Esophagus muscularis mucosa (tissue), 4 donors: ENCODE results near the gene RNF5. TPM values are rescaled to one million over a fixed set of nuclear protein-coding genes. Genes with fewer than 3 reads are reported as not detected.
"Not testable (repeated sequence)": the region's sequence is repeated elsewhere in the genome, so short reads cannot be mapped to it uniquely, and the experiment has no call there.

Source experiments
- DNase-seq: peaks from one replicate; pipeline ENCODE4 v3.0.0-alpha.2; 2017; ENCODE audit errors: extremely low spot score
- H3K27ac ChIP-seq, 4 donors: fragments of 200-600 bp; sonication (generic); replicated peaks in 1 of 4; 1 replicate in 3 of 4; 2 replicates in 1 of 4; pipeline ENCODE4 v1.5.1; 2016 to 2019; ENCODE audit warnings: mild to moderate bottlenecking in 1 of 4
- H3K27me3 ChIP-seq, 4 donors: fragments of 200-600 bp; sonication (generic); one replicate each; pipeline versions ENCODE4 v1.5.1 to v1.6.0; 2016 to 2019
- H3K36me3 ChIP-seq, 4 donors: fragments of 200-600 bp; sonication (generic); one replicate each; pipeline ENCODE4 v1.5.1; 2016 to 2019
- H3K4me1 ChIP-seq, 4 donors: fragments of 200-600 bp; sonication (generic); one replicate each; pipeline ENCODE4 v1.5.1; 2016 to 2019
- H3K4me3 ChIP-seq, 4 donors: fragments of 200-600 bp; sonication (generic); 1 replicate in 2 of 4; 2 replicates in 2 of 4; pipeline ENCODE4 v1.5.1; 2016 to 2019; ENCODE audit warnings: mild to moderate bottlenecking in 4 of 4, moderate library complexity in 1 of 4
- H3K9me3 ChIP-seq, 4 donors: fragments of 200-600 bp; sonication (generic); 1 replicate in 3 of 4; 2 replicates in 1 of 4; pipeline ENCODE4 v1.5.1; 2016 to 2019
- CTCF ChIP-seq, 3 experiments: fragments of 200-600 bp in 2 of 3; fragments of 450-650 bp in 1 of 3; sonication (generic) in 2 of 3; IDR thresholded peaks; one replicate each; pipeline ENCODE4 v1.5.1; 2017 to 2019; ENCODE audit warnings: antibody characterized with exemption in 3 of 3, mild to moderate bottlenecking in 2 of 3, moderate library complexity in 1 of 3
- EP300 ChIP-seq: sonication (generic); formaldehyde crosslinking; IDR thresholded peaks from one replicate; pipeline ENCODE4 v1.6.1; 2017; ENCODE audit warnings: antibody characterized with exemption
- POLR2A ChIP-seq: fragments of 450-650 bp; IDR thresholded peaks from one replicate; pipeline ENCODE4 v1.6.1; 2017; ENCODE audit warnings: antibody characterized with exemption, moderate library complexity, mild to moderate bottlenecking, low read depth
- POLR2AphosphoS5 ChIP-seq, 2 donors: sonication (generic); formaldehyde crosslinking; IDR thresholded peaks; one replicate each; pipeline ENCODE4 v1.6.1; 2017; ENCODE audit warnings: antibody characterized with exemption in 2 of 2
- WGBS: methylation state at CpG from one replicate; pipeline ENCODE4 v1.1.5; 2018; 5-methylcytosine and 5-hydroxymethylcytosine counted together
- intact Hi-C: fragments of 100-400 bp; cut with DNase I; formaldehyde crosslinking; loops from one replicate; pipeline ENCODE4 v1.15.1; 2023
- total RNA-seq, 4 donors: library from RNA; depleted of rRNA; stranded (reverse); fragments of >200 nt; gene quantifications; one replicate each; pipeline versions ENCODE4 v1.1.0 to v1.2.1, GENCODE V29; 2016

RNF5 gene
- total RNA-seq, 4 donors from 2014 or later: 76.2 to 91.4 (median 88.5) TPM

- H3K9me3 ChIP-seq: no peaks in the 10 kb centered on the region
- no peak for DNase-seq
- peak overlapping the region; percentile 90 to 99 (median 98) for H3K27ac ChIP-seq
- H3K27me3 ChIP-seq: no peaks in the 10 kb centered on the region
- TF ChIP-seq CTCF (IDR thresholded peaks at IDR 0.05) (no peak), POLR2AphosphoS5 (IDR thresholded peaks at IDR 0.05) (no peak), EP300 (no peak), POLR2A (no peak)
- H3K36me3 ChIP-seq: peaks cover 10 to 13% (median 11%) of the 10 kb centered on the region in 4 donors
- H3K4me1 ChIP-seq: peaks cover 65 to 78% (median 72%) of the 10 kb centered on the region in 4 donors
- peak overlapping the region; percentile 30 to 92 (median 52) for H3K4me3 ChIP-seq
- intact Hi-C loops: no loop called here
- WGBS: 79% methylated on average over 14 of the region's 15 CpGs
Measured at GRCh38 chr6:32191696-32192607, 13.7 kb downstream of the RNF5 start.

GRCh38 chr6:32192608-32193039 is 14.4 kb downstream of the RNF5 start, which contains the start of gene GPSM3:
Gene GPSM3 (minus strand): TSS chr6:32192643. CDS start chr6:32192513, 130 bp downstream.
- Histone ChIP-seq H3K9me3 (no peaks in the 10 kb centered on the region), H3K36me3 (peaks cover 3 to 8% (median 5%) of the 10 kb centered on the region in 4 donors), H3K4me1 (peaks cover 63 to 78% (median 70%) of the 10 kb centered on the region in 4 donors), H3K27ac (peak within 1 kb of the TSS; percentile 90 to 99 (median 98)), H3K4me3 (peak within 1 kb of the TSS; percentile 30 to 92 (median 52)), H3K27me3 (no peaks in the 10 kb centered on the region)
- DNase-seq: no peak
- intact Hi-C loops: no loop called here
- no peak for TF ChIP-seq CTCF (IDR thresholded peaks at IDR 0.05)
- no peak for TF ChIP-seq EP300
- TF ChIP-seq POLR2A: no peak
- TF ChIP-seq POLR2AphosphoS5 (IDR thresholded peaks at IDR 0.05): peak in 1 of 2 donors; percentile 42
- 44% methylated on average over 3 of the region's 5 CpGs for WGBS

GRCh38 chr6:32193096-32193495 is 14.9 kb downstream of the RNF5 start:
- intact Hi-C loops, DNase-seq, H3K27me3 ChIP-seq, H3K36me3 ChIP-seq, H3K9me3 ChIP-seq: not testable (repeated sequence)
- peak overlapping the region; percentile 90 to 99 (median 98) for H3K27ac ChIP-seq
- WGBS: 70% methylated on average over 13 of the region's 13 CpGs
- H3K4me3 ChIP-seq: peak overlapping the region in 2 of 4 donors; percentile 37 to 92
- H3K4me1 ChIP-seq: peaks cover 58 to 73% (median 65%) of the 10 kb centered on the region in 4 donors

- WGBS: 92% methylated on average over 4 of the region's 4 CpGs
- intact Hi-C loops: no loop called here
- H3K9me3 ChIP-seq: no peaks in the 10 kb centered on the region
Measured at GRCh38 chr6:32194388-32194787, 16.2 kb downstream of the RNF5 start.

More at GRCh38 chr6:32194388-32194787, 16.2 kb downstream of the RNF5 start:
- Histone ChIP-seq H3K4me3 (no peak overlapping the region), H3K4me1 (peaks cover 47 to 60% (median 53%) of the 10 kb centered on the region in 4 donors), H3K27me3 (no peaks in the 10 kb centered on the region), H3K27ac (peak overlapping the region; percentile 89 to 100 (median 94)), H3K36me3 (peaks cover 0 to 14% (median 0%) of the 10 kb centered on the region in 4 donors)
- DNase-seq: no peak
- TF ChIP-seq POLR2AphosphoS5 (IDR thresholded peaks at IDR 0.05) (no peak), EP300 (no peak), CTCF (IDR thresholded peaks at IDR 0.05) (no peak), POLR2A (no peak)
